Measurements from ENCODE around the gene PREX1.

The PREX1 gene

GRCh38 chr20:48754292-48754691 is 73.5 kb downstream of the PREX1 start:
- intact Hi-C loops (cut with DNase I; ENCODE audit: low total_unique reads) = no loop called here
- Histone ChIP-seq H3K27me3 (no peaks in the 10 kb centered on the region), H3K4me3 (no peak overlapping the region), H3K36me3 (no peaks in the 10 kb centered on the region), H3K9me3 (peaks cover 0 to 6% (median 0%) of the 10 kb centered on the region in 3 donors), H3K27ac (no peak overlapping the region), H3K4me1 (peaks cover 0 to 8% (median 0%) of the 10 kb centered on the region in 4 donors)
- DNase-seq = no peak
- TF ChIP-seq, protein P1, sequence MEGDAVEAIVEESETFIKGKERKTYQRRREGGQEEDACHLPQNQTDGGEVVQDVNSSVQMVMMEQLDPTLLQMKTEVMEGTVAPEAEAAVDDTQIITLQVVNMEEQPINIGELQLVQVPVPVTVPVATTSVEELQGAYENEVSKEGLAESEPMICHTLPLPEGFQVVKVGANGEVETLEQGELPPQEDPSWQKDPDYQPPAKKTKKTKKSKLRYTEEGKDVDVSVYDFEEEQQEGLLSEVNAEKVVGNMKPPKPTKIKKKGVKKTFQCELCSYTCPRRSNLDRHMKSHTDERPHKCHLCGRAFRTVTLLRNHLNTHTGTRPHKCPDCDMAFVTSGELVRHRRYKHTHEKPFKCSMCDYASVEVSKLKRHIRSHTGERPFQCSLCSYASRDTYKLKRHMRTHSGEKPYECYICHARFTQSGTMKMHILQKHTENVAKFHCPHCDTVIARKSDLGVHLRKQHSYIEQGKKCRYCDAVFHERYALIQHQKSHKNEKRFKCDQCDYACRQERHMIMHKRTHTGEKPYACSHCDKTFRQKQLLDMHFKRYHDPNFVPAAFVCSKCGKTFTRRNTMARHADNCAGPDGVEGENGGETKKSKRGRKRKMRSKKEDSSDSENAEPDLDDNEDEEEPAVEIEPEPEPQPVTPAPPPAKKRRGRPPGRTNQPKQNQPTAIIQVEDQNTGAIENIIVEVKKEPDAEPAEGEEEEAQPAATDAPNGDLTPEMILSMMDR (IDR thresholded peaks at IDR 0.05) = no peak

- no peak overlapping the region for H3K27ac ChIP-seq
- no peaks in the 10 kb centered on the region for H3K27me3 ChIP-seq
- TF ChIP-seq, protein P1 (IDR thresholded peaks at IDR 0.05) = no peak
- DNase-seq = no peak
- H3K9me3 ChIP-seq = peaks cover 0 to 6% (median 0%) of the 10 kb centered on the region in 3 donors
- intact Hi-C loops (cut with DNase I; ENCODE audit: low total_unique reads) = no loop called here
- H3K4me1 ChIP-seq = peaks cover 0 to 8% (median 0%) of the 10 kb centered on the region in 4 donors
- H3K36me3 ChIP-seq = no peaks in the 10 kb centered on the region
- no peak overlapping the region for H3K4me3 ChIP-seq
Observed at GRCh38 chr20:48752963-48753362, 74.8 kb downstream of the PREX1 start.

DNA sequence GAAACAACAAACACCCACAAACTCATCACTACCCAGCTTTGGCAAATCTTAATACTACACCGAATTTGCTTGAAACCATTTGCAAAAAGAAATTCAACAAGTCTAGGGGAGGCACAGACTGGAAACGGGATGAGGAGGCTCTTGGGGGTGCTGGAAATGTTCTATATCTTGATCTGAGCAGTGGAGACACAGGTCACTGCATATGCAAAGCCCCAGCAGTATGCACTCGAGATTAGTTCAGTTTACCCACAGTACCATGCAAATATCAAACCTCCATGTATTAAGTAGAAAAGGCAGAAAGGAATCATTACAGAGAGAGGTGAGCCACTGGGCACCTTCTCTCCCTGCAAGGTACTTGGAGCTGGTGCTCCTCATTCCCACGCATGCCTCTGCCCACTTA is 75.9 kb downstream of the PREX1 start:
- peaks cover 0 to 8% (median 3%) of the 10 kb centered on the region in 4 donors for H3K4me1 ChIP-seq

GRCh38 chr20:48750941-48751635 is 76.7 kb downstream of the PREX1 start:
- Histone ChIP-seq H3K27me3 (no peaks in the 10 kb centered on the region), H3K36me3 (no peaks in the 10 kb centered on the region), H3K4me3 (no peak overlapping the region), H3K4me1 (peaks cover 0 to 5% (median under 1%) of the 10 kb centered on the region in 4 donors), H3K27ac (no peak overlapping the region), H3K9me3 (peaks cover 0 to 6% (median 0%) of the 10 kb centered on the region in 3 donors)
- DNase-seq = no peak
- TF ChIP-seq, protein P1 (IDR thresholded peaks at IDR 0.05) = no peak
- intact Hi-C loops (cut with DNase I; ENCODE audit: low total_unique reads) = no loop called here

More for the DNA sequence above, 75.9 kb downstream of the PREX1 start:
- intact Hi-C loops (cut with DNase I; ENCODE audit: low total_unique reads) = no loop called here
- Histone ChIP-seq H3K27ac (no peak overlapping the region), H3K9me3 (peaks cover 0 to 6% (median 0%) of the 10 kb centered on the region in 3 donors), H3K4me3 (no peak overlapping the region), H3K27me3 (no peaks in the 10 kb centered on the region), H3K36me3 (no peaks in the 10 kb centered on the region)
- TF ChIP-seq, protein P1 (IDR thresholded peaks at IDR 0.05) = no peak
- no peak for DNase-seq

- Histone ChIP-seq H3K36me3 (no peaks in the 10 kb centered on the region), H3K27ac (no peak overlapping the region), H3K9me3 (peaks cover 0 to 3% (median 0%) of the 10 kb centered on the region in 3 donors), H3K4me3 (no peak overlapping the region), H3K27me3 (no peaks in the 10 kb centered on the region), H3K4me1 (peaks cover 0 to 5% (median 0%) of the 10 kb centered on the region in 4 donors)
- intact Hi-C loops (cut with DNase I; ENCODE audit: low total_unique reads) = no loop called here
- DNase-seq = no peak
- TF ChIP-seq, protein P1 (IDR thresholded peaks at IDR 0.05) = no peak
Observed at GRCh38 chr20:48750376-48750775, 77.4 kb downstream of the PREX1 start.
